Pons (tissue), 1 donor: ENCODE results near the gene SSU72.
A peak's percentile ranks its signal among the peaks of the same experiment; 100 is the strongest.
"Not testable (repeated sequence)": the region's sequence is repeated elsewhere in the genome, so short reads cannot be mapped to it uniquely, and the experiment has no call there.

Experiments
- DNase-seq: peaks from one replicate; pipeline ENCODE4 v3.0.0-alpha.2; 2016; ENCODE audit warnings: low spot score

Gene SSU72

GRCh38 chr1:1527092-1527816, 47.4 kb downstream of the SSU72 start:
- no peak for DNase-seq

- DNase-seq, result not testable (repeated sequence)
Measured at GRCh38 chr1:1526476-1526875, 48.2 kb downstream of the SSU72 start.

GRCh38 chr1:1524750-1525383, 49.8 kb downstream of the SSU72 start:
- DNase-seq, result not testable (repeated sequence)

- not testable (repeated sequence) for DNase-seq
Measured at GRCh38 chr1:1523651-1524050, 51.0 kb downstream of the SSU72 start.

GRCh38 chr1:1523226-1523625, 51.4 kb downstream of the SSU72 start:
- DNase-seq, result not testable (repeated sequence)

- not testable (repeated sequence) for DNase-seq
Measured at GRCh38 chr1:1522536-1522935, 52.1 kb downstream of the SSU72 start.

GRCh38 chr1:1521331-1521730, 53.3 kb downstream of the SSU72 start:
- no peak for DNase-seq

- not testable (repeated sequence) for DNase-seq
Measured at GRCh38 chr1:1519805-1520505, 54.7 kb downstream of the SSU72 start.

GRCh38 chr1:1518621-1519007, 56.0 kb downstream of the SSU72 start:
- DNase-seq, result not testable (repeated sequence)

- no peak for DNase-seq
Measured at GRCh38 chr1:1517973-1518620, 56.6 kb downstream of the SSU72 start.

GRCh38 chr1:1516923-1517322, 57.7 kb downstream of the SSU72 start:
- not testable (repeated sequence) for DNase-seq

- DNase-seq, result not testable (repeated sequence)
Measured at GRCh38 chr1:1514376-1514775, 60.3 kb downstream of the SSU72 start.

GRCh38 chr1:1513675-1514074, 61.0 kb downstream of the SSU72 start:
- not testable (repeated sequence) for DNase-seq

GRCh38 chr1:1512425-1512824, 62.2 kb downstream of the SSU72 start:
- not testable (repeated sequence) for DNase-seq

GRCh38 chr1:1511533-1512285, 63.0 kb downstream of the SSU72 start, which contains the start of gene ATAD3A:
Gene ATAD3A, plus strand, starts transcription at chr1:1512162. Its CDS starts 107 bp downstream, at chr1:1512269.
- DNase-seq, result peak; percentile 95

GRCh38 chr1:1510912-1511532, 63.6 kb downstream of the SSU72 start:
- peak; percentile 14 for DNase-seq

GRCh38 chr1:1509465-1509850, 65.2 kb downstream of the SSU72 start:
- DNase-seq, result not testable (repeated sequence)

- not testable (repeated sequence) for DNase-seq
Measured at GRCh38 chr1:1508775-1509464, 65.7 kb downstream of the SSU72 start.

GRCh38 chr1:1507305-1507704, 67.4 kb downstream of the SSU72 start:
- DNase-seq, result no peak

GRCh38 chr1:1505801-1506200, 68.9 kb downstream of the SSU72 start:
- DNase-seq, result not testable (repeated sequence)
